ENCODE results near the gene ALOX5AP. TPM values are rescaled to one million over a fixed set of nuclear protein-coding genes. Genes with fewer than 3 reads are reported as not detected.

The ALOX5AP gene
- total and polyA plus RNA-seq, 9 of the 15 experiments (the other 6 are each of a cell fraction or from before 2014, with no cell fraction given), result 0.31 TPM; not detected in 8

GRCh38 chr13:30715837-30716236 lies 19.5 kb upstream of the ALOX5AP start (continued):
- TF ChIP-seq HNRNPLL (IDR thresholded peaks at IDR 0.05; ENCODE audit: low read depth, low read length, poor library complexity, severe bottlenecking) (no peak), ZNF347 (CRISPR knock-in tag; IDR thresholded peaks at IDR 0.05; ENCODE audit: low read depth) (no peak)

- ATAC-seq, result no peak
- no peak for FAIRE-seq
- Histone ChIP-seq H2AFZ (ENCODE audit: low read depth, low read length) (no peak overlapping the region), H3K4me3 (no peak overlapping the region), H3K4me1 (replicated peaks in 1 of 2; ENCODE audit: control insufficient read depth in 2 of 2, insufficient read depth in 2 of 2, low read length in 2 of 2) (no peaks in the 10 kb centered on the region), H3K79me2 (ENCODE audit: control insufficient read depth, insufficient read depth, low read length) (no peaks in the 10 kb centered on the region), H3K4me2 (ENCODE audit: insufficient read depth, low read length) (no peak overlapping the region), H3K9ac (ENCODE audit: insufficient read depth in 1 of 2, low read depth in 2 of 2, low read length in 2 of 2) (no peak overlapping the region), H3K27me3 (ENCODE audit: control insufficient read depth in 2 of 2, insufficient read depth in 2 of 2, low read length in 2 of 2) (peaks cover 0 to 9% of the 10 kb centered on the region in 2 experiments; a peak in 4 of 5 replicates), H3K9me1 (ENCODE audit: control insufficient read depth, insufficient read depth, low read length) (no peaks in the 10 kb centered on the region), H4K20me1 (replicated peaks; ENCODE audit: control insufficient read depth, insufficient read depth, low read length) (no peaks in the 10 kb centered on the region), H3K27ac (ENCODE audit: extremely low read depth, low read depth, low read length) (no peak overlapping the region), H3K9me3 (replicated peaks; ENCODE audit: control insufficient read depth, insufficient read depth, low read depth, low read length) (no peaks in the 10 kb centered on the region), H3K36me3 (ENCODE audit: control insufficient read depth, insufficient read depth, low read length) (no peaks in the 10 kb centered on the region)
- in situ Hi-C loops (cut with MboI) (no loop called here), intact Hi-C loops (cut with micrococcal nuclease) (no loop called here)
- under 1% methylated on average over 9 of the region's 9 CpGs for WGBS (ENCODE audit: insufficient coverage, low coverage, missing lambda C conversion rate)
- TF ChIP-seq MIER1 (IDR thresholded peaks at IDR 0.05; ENCODE audit: low read depth), result no peak
- no peak for TF ChIP-seq CEBPG (CRISPR knock-in tag; IDR thresholded peaks at IDR 0.05)
- peak in 1 of 2 experiments; percentile 31; a peak in 1 of 4 replicates for TF ChIP-seq CEBPG (tag; conservative IDR thresholded peaks at IDR 0.05 in 1 of 2, IDR thresholded peaks at IDR 0.05 in 1 of 2)
- no peak for TF ChIP-seq ETV1 (tag; conservative IDR thresholded peaks at IDR 0.05; ENCODE audit: low read depth)
- no peak for TF ChIP-seq FOXK2 (conservative IDR thresholded peaks at IDR 0.05 in 1 of 2, IDR thresholded peaks at IDR 0.05 in 1 of 2; ENCODE audit: low read depth in 2 of 2)
- no peak for DNase-seq (ENCODE audit: extremely low read depth in 1 of 4, low spot score in 3 of 4)
- ChIA-PET CTCF (ENCODE audit: low intra/inter-chr PET ratio) (no interaction called here), POLR2A (interaction anchor here (0.6 kb wide), 1 partner anchor 95 kb away, joined by 3 read pairs; no protein-coding TSS in a partner anchor)
- BruUV-seq (replicated peaks), result no TSS peak
Measured at GRCh38 chr13:30718661-30719524, 16.4 kb upstream of the ALOX5AP start.

Measured in K562 (cell line).